K562 (cell line): ENCODE data around the gene BCL7C. TPM values are rescaled to one million over a fixed set of nuclear protein-coding genes. Genes with fewer than 3 reads are reported as not detected.

Experiments
- BDP1 ChIP-seq: IDR thresholded peaks from 3 replicates; pipeline ENCODE4 v1.6.1; 2011; ENCODE audit not compliant: insufficient read length, insufficient read depth
- C11orf30 ChIP-seq: fragments of 450-650 bp; IDR thresholded peaks from 2 replicates; pipeline ENCODE4 v1.6.1; 2016; ENCODE audit warnings: low read depth, mild to moderate bottlenecking
- CBX8 ChIP-seq: fragments of 200-600 bp; sonication (generic); IDR thresholded peaks from 2 replicates; pipeline ENCODE4 v1.6.1; 2012; ENCODE audit warnings: borderline replicate concordance, mixed run types, low read depth, mild to moderate bottlenecking, moderate library complexity, mixed read lengths, low read length, control low read depth, inconsistent platforms; ENCODE audit not compliant: poor library complexity, severe bottlenecking; ENCODE audit errors: extremely low read depth
- NCOA4 ChIP-seq: fragments of 450-650 bp; IDR thresholded peaks from 2 replicates; pipeline ENCODE4 v1.6.1; 2018; ENCODE audit warnings: mild to moderate bottlenecking; ENCODE audit not compliant: partially characterized antibody
- NFATC3 ChIP-seq: fragments of 450-650 bp; IDR thresholded peaks from 2 replicates; pipeline ENCODE4 v1.6.1; 2017; ENCODE audit warnings: mild to moderate bottlenecking
- RCOR1 ChIP-seq, 2 experiments: IDR thresholded peaks; 2 replicates each; pipeline ENCODE4 v1.6.1; 2012; ENCODE audit warnings: low read depth in 2 of 2, low read length in 2 of 2, borderline replicate concordance in 1 of 2, improper control_type of control experiment in 1 of 2
- SIX5 ChIP-seq, 2 experiments: IDR thresholded peaks; 2 replicates each; pipeline ENCODE4 v1.6.1; 2011; ENCODE audit warnings: low read length in 2 of 2, borderline replicate concordance in 1 of 2, low read depth in 1 of 2, mild to moderate bottlenecking in 1 of 2, moderate library complexity in 1 of 2; ENCODE audit not compliant: insufficient read depth in 1 of 2
- SMARCA5 ChIP-seq: fragments of 450-650 bp; IDR thresholded peaks from 2 replicates; pipeline ENCODE4 v1.6.1; 2016
- SMARCC2 ChIP-seq: fragments of 450-650 bp; IDR thresholded peaks from 2 replicates; pipeline ENCODE4 v1.6.1; 2017; ENCODE audit warnings: antibody characterized with exemption, moderate library complexity, mild to moderate bottlenecking, low read depth
- XRCC5 ChIP-seq: fragments of 200-400 bp; formaldehyde crosslinking; IDR thresholded peaks from 2 replicates; pipeline ENCODE4 v1.6.1; 2017; ENCODE audit warnings: low read depth, mild to moderate bottlenecking, low read length
- ZBTB40 ChIP-seq, 2 experiments: fragments of 450-650 bp in 1 of 2; sonication (generic) in 1 of 2; formaldehyde crosslinking in 1 of 2; IDR thresholded peaks; 2 replicates each; pipeline versions ENCODE4 v1.7.1 to v1.9.0; 2016 to 2022; ENCODE audit warnings: inconsistent platforms in 1 of 2, mild to moderate bottlenecking in 1 of 2, missing genetic modification reagents in 1 of 2
- ZNF3 ChIP-seq: fragments of 250-450 bp; sonication (Bioruptor Pico); IDR thresholded peaks from 2 replicates; pipeline ENCODE4 v1.5.0; 2021; ENCODE audit warnings: mild to moderate bottlenecking, moderate library complexity
- ZNF589 ChIP-seq: fragments of 200-800 bp; sonication (Bioruptor generic); IDR thresholded peaks from 2 replicates; pipeline ENCODE4 v1.6.1; 2016; ENCODE audit warnings: low read depth, missing genetic modification characterization, missing compliant biosample characterization
- polyA plus RNA-seq, 8 experiments: library from polyadenylated mRNA; depleted of rRNA in 4 of 8; stranded (reverse) in 5 of 8; unstranded in 3 of 8; fragments of >200 nt; fragmentation: Nextera tagmentation in 2 of 8; fragmentation: Illumina TruSeq in 1 of 8; extraction: Ambion mirVana in 2 of 8; extraction: Trizol in 1 of 8; gene quantifications; 2 replicates each; pipeline versions ENCODE4 v1.2.1 to v1.2.3, GENCODE V29; 2011 to 2014; ENCODE audit warnings: inconsistent platforms in 1 of 8, missing spikeins in 1 of 8
- total RNA-seq, 7 experiments: library from RNA; depleted of rRNA in 6 of 7; stranded (reverse); fragments of >200 nt in 6 of 7; fragmentation: Illumina TruSeq in 2 of 7; extraction: Trizol in 2 of 7; gene quantifications; 2 replicates each; pipeline versions ENCODE4 v1.2.1 to v1.2.3, GENCODE V29; 2011 to 2021; ENCODE audit warnings: low replicate concordance in 1 of 7
- TF ChIP-seq, protein P1 (sequence below): IDR thresholded peaks from 2 replicates; pipeline ENCODE4 v1.6.1; 2016; ENCODE audit warnings: missing genetic modification characterization, missing compliant biosample characterization

The BCL7C gene
- total and polyA plus RNA-seq, 9 of the 15 experiments (the other 6 are each of a cell fraction or from before 2014, with no cell fraction given) = 1.7 to 85.8 (median 19.6) TPM

GRCh38 chr16:30896889-30897733, 3.2 kb upstream of the BCL7C start (continued):
- TF ChIP-seq ZBTB40 (IDR thresholded peaks at IDR 0.05) (peak; percentile 64), ZBTB40 (CRISPR knock-in tag; IDR thresholded peaks at IDR 0.05) (no peak), RCOR1 (IDR thresholded peaks at IDR 0.05; ENCODE audit: borderline replicate concordance in 1 of 2, low read depth in 2 of 2, low read length in 2 of 2) (peak in 1 of 2 experiments; percentile 79; a peak in 1 of 4 replicates), ZNF3 (no peak), CBX8 (no peak), BDP1 (no peak), SIX5 (IDR thresholded peaks at IDR 0.05; ENCODE audit: borderline replicate concordance in 1 of 2, insufficient read depth in 1 of 2, low read depth in 1 of 2, low read length in 2 of 2) (peak; percentile 94 to 98), SMARCC2 (no peak), XRCC5 (no peak), NFATC3 (no peak), C11orf30 (no peak; the same call in none of the 2 replicates), NCOA4 (peak; percentile 24), SMARCA5 (peak; percentile 65; the same call in 1 of the 2 replicates), ZNF589 (CRISPR knock-in tag) (0 out of 2 replicates have a peak, but pooled peaks have one; percentile 30)
- TF ChIP-seq, protein P1, sequence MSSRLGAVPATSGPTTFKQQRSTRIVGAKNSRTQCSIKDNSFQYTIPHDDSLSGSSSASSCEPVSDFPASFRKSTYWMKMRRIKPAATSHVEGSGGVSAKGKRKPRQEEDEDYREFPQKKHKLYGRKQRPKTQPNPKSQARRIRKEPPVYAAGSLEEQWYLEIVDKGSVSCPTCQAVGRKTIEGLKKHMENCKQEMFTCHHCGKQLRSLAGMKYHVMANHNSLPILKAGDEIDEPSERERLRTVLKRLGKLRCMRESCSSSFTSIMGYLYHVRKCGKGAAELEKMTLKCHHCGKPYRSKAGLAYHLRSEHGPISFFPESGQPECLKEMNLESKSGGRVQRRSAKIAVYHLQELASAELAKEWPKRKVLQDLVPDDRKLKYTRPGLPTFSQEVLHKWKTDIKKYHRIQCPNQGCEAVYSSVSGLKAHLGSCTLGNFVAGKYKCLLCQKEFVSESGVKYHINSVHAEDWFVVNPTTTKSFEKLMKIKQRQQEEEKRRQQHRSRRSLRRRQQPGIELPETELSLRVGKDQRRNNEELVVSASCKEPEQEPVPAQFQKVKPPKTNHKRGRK (tag) = no peak
